CD4-positive, alpha-beta T cell treated with Interleukin-1 beta for 1 hour (primary cell): Measurements from ENCODE around the gene SMARCE1.
A peak's percentile ranks its signal among the peaks of the same experiment; 100 is the strongest.

Experiments
- DNase-seq, 2 donors: peaks; one replicate each; pipeline ENCODE4 v3.0.0-alpha.2; 2020 to 2022

Gene SMARCE1

DNA sequence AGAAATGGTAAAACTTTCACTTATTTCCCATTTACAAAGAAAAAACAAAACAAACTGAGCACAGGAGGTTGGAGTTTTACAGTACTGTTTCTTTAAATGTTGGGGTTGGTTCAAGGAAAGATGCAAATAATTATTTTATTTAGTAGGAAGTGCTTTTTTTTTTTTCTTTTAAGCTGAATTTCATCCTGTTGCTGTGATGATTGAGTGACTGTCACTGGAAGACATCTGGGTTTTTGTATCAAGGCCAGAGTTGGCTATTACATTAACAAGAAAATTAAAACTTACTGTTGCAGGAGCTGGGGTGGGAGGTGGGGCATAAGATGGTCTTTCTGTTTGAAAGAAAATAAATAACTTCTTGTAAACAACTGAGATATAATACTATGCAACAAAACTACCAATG lies 2.3 kb downstream of the SMARCE1 start:
- no peak for DNase-seq

DNA sequence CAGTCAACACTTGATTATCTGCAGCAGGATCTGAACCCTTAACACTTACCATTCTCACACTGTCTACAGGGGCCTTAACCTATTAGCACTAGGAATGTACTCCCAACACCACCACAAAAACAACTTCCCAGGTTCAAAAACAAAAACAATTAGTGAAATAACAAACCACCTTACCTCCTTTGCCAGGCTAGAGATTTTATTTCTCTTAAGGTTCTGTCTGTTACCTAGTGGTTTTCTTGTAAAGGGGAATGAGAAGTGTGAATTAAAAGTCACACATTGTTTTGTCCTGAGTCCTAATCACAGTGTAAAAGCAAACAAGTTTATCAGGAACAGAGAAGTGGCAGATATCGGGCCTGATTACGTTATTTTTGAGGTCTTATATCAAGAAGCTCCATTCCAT lies 9.7 kb downstream of the SMARCE1 start:
- no peak for DNase-seq

DNA sequence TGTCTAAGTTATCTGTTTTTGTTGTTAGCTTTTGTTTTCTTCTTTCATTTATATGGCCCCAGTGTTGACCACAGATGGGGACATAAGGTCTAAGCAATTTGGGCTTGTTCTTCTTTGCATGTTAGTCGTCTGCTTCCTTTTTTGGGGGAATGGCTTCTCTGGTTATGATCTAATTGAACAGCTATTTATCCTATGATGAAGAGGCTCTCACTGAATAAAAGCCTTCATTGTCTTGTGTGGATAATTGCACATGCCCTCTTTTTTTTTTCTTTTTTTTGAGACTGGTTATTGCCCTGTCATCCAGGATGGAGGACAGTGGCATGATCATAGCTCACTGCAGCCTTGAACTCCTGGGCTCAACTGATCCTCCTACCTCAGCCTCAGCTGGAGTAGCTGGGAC lies 13.7 kb downstream of the SMARCE1 start:
- no peak for DNase-seq

DNA sequence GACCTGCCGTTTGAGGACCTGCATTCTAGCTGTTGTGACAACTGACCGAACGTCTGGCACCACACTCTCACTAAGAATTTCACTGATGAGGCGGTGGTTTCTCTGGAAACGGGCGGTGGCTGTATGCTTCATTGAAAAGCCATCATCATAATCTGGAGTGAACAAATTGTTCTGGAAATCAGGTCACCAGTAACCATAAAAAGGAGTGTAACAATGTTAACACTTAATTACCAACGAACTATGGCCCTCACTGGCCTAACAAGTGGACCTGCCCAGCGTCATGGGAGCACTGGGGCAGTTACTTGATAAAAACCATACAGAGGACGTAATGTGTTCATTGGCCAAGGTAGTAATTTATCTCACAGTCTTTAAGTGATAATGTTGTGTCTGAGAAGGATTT lies 15.4 kb downstream of the SMARCE1 start:
- no peak for DNase-seq

DNA sequence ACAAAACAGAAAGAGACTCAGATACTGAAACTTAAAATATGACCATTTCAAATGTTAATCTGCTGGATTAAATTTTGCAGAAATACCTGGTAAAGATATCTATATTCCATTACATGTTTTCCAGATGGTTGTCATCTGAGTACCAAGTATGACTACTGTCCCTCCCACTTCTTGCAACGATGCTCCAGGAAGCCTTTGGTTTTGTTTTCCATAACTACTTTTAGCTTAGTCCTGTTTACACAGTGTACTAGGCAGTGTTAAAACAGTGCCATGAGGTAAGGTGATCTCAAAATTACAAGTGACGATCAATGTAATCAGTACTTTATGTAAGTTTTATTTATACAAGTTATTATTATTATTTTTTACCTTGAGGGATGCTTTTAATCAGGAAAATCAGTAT lies 17.8 kb downstream of the SMARCE1 start:
- DNase-seq = no peak

DNA sequence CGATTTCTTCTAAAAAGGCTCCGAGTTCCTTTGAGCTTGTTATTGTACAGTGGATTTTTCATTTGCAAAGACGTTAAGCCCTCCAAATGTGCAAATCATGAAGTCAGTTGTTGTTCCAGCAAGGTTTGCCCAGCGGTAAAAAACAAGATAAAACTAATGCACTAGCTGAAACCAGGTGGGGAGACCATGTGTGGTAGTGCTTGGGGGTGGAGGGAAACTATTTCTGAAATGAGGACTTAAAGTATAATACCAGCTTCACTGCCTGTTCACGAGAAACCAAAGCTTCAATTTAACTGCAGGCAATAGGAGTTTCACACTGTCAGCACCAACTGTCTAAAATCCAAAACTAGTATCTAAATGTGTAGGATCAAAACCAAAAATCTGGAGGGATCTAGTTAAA lies 22.3 kb downstream of the SMARCE1 start:
- DNase-seq = no peak

DNA sequence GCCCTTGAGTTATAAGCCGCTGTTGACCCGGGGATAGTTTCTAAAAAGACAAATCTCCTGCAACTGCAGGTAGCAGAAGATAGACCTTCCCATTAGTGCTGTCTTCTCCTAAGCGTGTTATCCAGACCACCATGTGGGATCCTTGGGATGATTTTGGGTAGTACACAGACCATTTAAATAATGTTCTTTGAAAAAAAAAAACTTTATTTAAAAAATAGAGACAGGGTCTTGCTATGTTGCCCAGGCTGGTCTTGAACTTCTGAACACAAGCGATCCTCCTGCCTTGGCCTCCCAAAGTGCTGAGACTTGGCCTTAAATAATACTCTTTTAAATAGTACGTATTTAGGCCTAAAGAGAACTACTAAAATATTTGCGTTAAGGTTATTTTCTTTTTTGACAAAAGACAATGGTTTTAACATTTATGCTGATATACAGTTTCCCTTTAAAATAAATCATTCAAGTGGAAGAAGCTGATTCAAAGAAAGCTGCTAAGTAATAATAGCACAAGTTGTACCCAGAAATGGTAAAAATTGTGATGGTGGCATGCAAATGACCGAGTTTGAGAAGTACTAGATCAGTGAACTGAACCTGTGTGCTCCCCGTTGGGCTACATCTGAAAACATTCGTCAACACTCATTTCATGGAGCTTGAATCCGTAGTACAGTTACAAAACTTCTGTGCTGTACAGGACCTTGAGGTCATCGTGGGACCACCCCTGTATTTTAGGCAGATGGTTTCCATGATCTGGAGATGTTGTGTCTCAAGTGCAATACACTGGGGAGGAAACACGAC lies 24.0 kb downstream of the SMARCE1 start:
- DNase-seq = no peak

DNA sequence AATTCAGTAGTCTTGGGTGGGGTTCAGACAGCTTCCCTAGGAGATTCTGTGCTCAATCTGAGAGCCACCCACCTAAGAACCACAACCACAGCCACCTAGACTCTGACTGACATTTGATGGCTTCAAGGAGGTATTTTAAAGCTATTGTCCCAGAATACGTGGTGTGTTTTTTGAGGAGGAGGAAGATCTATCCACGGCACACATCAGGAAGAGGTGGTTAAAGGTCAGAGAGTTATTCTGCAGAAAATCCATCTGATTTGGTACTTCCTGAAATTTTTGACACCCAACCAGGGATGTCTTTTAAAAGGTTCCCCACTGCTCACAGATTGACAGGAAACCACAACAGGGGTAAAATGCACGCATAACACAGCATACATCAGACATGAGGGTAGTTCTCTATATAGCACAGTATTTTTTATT lies 25.1 kb downstream of the SMARCE1 start:
- DNase-seq = no peak

DNA sequence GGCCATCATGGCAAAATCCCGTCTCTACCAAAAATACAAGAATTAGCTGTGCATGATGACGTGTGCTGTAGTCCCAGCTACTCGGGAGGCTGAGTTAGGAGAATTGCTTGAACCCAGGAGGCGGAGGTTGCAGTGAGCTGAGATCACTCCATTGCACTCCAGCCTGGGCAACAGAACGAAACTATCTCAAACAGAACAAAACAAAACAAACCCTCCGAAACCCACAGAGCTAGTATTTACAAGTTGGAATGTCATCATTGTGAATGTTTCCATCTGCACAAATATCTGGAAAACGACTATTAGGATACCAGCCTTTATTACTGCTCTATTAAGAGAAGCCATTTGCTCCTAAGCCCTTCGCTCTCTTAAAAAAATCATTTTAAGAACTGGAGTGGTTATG lies 26.0 kb downstream of the SMARCE1 start:
- DNase-seq = no peak

DNA sequence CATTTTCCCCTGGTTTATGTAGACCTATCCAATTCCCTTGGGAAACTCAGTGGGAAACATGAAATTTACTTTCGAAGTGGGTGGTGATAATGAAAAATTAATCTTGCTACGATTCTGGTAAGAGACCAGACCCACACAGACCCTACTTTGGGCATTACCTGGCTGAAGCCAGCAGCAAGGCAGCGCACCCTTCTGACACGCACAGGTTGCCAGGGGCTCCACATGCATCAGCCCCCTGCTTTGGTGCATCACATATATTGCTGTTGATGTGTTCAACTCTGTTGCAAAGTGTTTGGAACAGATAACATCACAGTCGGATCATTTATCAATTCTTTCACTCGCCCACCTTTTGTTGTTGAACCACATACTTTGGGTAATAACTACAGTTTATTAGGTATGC lies 26.6 kb downstream of the SMARCE1 start:
- DNase-seq = no peak

DNA sequence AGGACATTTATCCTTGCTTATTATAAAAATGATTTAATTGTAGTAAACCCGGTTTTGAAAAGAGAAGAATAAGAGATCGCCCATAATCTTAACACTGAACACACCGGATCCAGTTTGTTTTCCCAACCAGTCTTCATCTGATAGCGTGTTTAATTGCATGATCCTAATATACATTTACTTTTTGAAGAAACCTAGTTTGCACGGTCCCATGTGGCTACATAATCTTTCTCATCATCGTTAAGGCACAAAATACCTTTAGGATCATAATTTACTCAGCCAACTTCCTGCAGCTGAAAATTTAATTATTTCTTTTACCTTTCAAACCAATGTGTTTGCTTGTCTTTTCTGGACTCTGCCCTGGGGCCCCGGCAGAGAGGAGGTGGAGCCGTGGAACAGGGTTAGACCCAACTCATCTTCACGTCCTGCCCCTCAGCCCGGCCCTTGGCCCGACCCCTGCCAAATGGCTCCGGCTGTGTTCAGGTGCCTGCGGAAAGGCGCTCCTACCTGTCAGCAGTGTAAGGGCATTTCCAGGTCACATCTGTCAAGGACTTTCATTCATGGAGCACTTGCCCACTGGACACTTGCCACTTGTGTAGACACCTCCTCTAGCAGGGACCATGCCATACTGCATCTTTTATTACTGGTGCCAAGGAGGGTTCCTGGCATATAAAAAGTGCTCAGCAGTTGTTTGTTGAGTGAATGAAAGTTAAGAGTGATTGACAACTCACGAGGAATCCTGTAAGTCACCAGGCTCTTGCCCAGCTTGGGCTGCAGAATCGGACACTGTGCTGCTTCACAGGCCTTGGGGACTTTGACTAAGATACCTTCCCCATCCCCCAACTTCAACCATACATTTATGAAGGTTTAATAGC lies 28.6 kb downstream of the SMARCE1 start:
- no peak for DNase-seq

DNA sequence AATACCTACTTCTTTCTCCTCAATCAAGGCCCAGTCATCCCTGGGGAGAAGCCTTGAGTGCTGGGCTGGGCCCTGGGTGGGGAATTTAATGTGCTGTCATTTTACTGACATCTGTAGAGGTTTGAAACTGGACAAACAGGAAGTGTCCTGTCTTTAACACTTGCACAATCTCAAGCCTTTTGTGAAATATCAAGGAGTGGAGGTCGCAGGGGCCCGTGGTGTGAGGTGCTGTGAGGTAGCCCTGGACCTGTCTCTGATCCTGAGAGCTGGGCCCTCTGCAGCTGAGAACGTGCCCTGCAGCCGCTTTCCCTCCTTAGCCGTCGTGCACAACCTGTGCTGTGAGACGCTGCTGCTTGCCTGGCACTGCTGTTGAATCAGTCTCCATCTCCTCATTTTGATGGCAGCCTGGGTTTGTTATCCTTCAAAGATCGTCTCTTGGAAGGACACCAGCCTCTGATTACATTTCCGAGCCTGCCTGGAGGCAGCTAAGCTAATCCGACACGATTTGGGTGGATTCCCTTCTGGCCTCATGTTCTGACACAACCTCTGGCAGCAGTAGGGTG lies 29.9 kb downstream of the SMARCE1 start:
- DNase-seq = no peak

DNA sequence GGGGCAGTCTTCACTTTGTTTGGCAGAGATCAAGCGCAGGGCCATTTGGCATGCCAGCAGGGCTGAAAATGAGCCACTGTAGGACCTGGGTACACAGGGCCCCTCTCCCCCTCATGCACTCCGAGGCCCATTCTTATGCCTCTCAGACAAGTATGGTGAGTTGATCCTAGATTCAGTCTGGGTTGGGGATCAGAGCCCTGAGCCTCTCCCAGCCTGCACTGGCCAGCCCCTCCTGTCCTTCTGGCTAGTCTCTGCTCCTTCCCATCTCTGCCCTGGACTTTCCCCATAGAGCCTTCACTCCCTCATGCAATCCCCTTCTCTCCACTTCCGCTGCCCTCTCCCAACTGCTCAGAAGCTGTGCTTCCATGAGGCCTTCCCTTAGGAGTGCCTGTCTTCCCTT lies 31.0 kb downstream of the SMARCE1 start:
- no peak for DNase-seq

DNA sequence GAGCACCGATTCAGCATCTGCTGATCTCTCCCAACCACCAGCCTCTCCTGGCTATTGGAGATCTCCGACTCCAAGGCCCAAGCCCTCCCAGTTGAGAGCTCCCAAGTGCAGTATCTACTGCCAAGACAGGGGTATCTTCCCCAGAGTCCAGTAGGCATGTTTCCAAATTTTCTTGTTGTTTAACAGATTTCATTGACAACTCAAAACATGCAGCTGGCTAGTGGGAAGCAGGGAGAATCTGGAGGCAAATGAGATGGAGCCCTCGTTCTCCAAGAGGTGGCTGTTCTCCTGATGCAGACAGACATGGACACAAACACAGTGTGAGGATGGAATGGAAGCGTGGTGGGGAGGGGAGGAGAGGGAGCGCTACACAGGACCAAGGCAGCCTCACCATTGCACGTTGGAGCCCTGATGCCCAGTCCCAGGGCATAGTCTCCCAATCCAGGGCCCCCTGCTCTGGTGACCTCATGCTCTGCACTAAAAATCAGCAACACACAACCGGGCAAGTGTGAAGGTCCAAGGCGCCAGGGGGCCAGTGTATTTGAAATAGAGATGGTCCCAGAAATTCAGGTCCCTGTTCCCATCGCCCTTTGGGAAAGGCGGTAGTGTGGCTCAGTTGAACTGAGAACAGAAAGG lies 31.7 kb downstream of the SMARCE1 start:
- no peak for DNase-seq

DNA sequence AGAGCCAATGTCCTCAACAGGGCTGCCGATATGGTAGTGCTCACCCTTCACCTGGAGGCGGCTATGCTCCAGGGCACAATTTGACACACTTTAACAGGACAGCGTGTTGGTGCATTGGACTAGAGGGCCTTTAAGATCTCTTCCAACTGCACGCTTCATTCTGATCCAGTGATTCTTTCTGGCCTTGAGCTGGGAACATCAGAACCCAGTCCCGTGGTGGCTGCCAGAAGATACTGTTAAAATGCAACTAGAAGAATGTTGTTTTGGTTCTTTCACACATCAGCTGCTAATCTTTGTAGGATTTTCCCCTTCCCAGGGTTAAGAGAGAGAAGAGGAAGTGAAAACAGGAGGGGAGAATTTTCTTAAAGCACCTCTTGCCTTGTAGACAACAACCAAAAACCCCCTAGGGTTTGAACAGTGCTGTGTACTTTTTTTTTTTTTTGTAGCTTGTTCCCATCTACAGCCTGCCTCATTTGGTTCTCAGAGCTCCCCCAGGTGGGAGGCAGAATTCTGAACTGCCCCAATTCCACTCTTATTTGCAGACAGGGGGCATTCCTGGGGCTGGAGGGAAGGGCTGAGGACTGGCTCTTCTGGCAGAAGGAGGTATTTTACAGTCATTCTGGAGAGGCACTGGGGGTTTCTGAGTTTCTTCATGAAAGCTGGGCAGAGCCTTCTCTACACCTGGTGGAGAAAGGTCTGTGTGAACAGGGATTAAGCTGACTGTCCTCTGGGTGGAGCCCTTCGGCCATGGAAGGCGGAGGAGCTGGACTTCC lies 32.4 kb downstream of the SMARCE1 start:
- peak; percentile 65 to 73 for DNase-seq

DNA sequence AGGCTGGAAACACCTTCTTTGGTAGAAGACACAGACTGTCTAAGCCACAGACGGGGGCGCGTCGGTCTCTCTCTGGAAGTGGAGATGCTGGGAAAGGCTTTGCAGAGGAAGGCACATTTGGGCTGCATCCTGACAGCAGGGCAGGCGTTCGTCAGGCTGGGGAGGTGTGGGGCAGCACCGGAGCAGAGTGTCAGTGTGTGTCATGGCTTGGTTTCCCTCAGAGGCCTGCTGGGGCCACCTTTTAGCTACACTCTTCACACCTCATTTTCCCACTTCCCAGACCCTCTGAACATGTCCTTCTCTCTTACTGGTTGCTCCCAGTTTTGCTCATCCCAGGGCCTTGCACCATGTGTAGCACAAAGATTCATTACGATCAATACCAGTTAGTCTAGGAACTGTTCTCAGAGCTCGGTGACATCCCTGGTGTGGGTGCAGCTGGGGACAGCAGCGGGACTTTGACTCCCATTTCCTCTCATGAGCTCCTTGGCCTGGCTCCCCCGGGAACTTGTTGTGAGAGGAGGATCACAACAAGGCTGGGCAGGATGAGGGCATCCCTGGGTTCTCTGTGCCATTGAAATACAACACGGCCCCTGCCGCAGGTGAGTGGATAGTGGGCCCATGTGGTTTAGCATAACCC lies 33.1 kb downstream of the SMARCE1 start:
- no peak for DNase-seq

DNA sequence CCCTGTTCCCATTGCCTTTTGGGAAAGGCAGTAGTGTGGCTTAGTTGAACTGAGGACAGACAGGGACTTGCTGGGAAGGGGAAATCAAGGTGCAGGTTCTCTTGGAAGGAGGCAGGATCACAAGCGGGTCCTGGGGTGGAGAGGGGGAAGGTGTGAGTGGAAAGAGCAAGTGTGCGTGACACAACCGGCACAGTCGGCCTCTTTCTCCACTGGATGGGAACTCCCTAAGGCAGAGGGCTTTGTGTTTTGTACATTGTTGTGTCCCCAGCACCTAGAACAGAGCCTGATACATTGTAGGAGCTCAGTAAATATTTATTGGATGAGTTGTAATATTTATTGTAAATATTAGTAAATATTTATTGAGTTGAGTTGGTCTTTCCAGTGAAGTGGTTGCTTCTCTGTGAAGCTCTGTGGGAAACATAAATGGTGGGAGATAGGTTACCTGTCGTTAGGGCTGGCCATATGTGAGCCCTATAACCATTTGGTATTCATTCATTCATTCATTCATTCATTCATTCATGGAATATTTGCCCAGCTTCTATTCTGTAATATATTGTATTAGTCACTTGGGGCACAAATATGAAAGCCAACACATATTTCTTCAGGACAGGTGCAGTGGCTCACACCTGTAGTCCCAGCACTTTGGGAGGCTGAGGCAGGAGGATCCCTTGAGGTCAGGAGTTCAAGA lies 34.0 kb downstream of the SMARCE1 start:
- no peak for DNase-seq

DNA sequence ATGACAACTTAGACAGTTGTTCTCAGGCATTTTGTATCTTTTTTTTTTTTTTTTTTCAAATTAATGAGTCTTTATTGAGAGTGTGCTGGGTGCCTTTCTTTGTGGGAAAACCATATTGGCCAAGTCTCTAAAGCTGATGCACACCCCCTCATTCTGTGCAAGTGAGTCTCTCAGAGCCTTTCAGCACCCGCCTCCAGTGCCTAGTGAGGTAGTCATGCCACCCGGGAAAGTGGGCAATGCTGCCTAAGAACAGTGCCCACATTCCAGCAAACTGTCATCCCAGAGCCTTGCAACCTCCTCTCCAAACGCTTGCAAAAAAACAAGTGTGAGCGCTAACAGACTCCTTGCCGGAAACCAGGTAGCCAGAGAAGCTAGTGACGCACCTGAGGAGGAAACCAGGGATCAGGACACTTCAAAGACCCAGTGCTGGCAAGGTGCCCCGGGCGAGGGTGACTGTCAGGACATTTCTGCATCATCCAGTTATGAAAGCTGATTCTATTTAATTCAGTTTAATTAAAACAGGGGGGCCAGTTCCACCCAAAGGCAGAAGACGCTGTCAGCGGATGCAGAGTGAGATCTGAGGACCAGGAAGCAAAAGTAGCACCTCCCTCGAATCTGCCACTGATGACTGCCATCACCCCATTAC lies 34.9 kb downstream of the SMARCE1 start:
- DNase-seq = peak; percentile 82 to 83

DNA sequence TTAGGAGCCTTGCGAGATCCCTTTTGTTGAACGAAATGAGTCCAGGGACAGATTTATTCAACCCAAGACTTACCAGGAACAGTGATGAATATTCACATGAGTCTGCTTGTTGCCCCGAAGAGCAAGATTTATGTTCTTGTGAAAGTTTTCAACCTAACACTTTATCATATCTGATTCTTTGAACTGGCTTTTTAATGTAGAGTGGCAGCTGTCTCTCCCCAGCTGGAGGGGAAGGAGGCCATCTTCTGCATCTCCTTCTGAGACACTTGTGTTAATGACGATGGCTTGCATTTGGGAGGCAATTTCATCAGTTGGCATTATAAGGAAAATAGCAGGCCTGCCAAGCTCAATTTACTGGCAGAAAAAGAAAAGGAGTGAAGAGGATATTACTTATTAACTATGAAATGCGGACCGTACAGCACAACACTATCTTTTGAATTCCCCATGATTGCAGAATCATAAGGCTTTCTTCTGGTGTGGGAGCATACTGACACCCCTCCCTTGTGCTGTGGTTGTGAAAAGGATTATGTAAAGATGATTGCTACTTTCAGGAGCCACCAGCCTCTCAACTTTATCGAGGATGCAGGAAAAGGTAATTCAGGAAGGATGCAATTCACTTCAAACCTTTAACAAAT lies 35.7 kb downstream of the SMARCE1 start:
- DNase-seq = no peak

DNA sequence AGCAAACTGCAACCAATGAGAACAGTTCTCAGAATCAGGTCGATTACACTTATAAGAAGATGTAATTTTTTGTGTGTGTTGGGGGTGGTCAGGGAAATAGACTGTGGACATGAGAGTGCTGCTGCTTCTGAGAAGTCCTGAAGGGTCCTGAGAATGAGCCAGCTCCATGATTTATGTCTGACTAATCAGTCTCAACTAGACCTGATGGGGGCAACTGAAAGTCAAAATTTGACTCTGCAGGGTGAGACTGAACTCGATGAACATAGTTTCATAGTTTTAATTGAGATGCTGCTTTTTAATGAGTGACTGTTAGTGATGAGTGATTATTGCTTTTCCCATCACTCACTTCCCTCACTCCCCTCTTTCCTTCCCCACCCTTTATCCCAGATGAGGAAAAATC lies 37.3 kb downstream of the SMARCE1 start:
- DNase-seq = no peak
